WTC11 (cell line): ENCODE results near the gene MT1H. TPM values are rescaled to one million over a fixed set of nuclear protein-coding genes. Genes with fewer than 3 reads are reported as not detected.

Experiments
- ATAC-seq: fragments of 200-7000 bp; cut with Tn5 transposase; 2 replicates; pipeline ENCODE4 v1.10.0; 2021; ENCODE audit warnings: mild to moderate bottlenecking, moderate library complexity
- Bru-seq: library from RNA; stranded (reverse); fragments of 400-500 nt; gene quantifications from one replicate; lab custom pipeline; 2021; lab: Mats Ljungman, UMichigan
- CTCF ChIA-PET: fragments of 300-600 bp; sonication (Branson Sonifier 250); formaldehyde crosslinking; loops from one replicate; lab custom pipeline; 2021; ENCODE audit warnings: antibody characterized with exemption; lab: Charles Lee
- POLR2A ChIA-PET: fragments of 350-600 bp; sonication (Branson Sonifier 250); formaldehyde crosslinking; loops from one replicate; lab custom pipeline; 2021; ENCODE audit warnings: antibody characterized with exemption; lab: Charles Lee
- DNase-seq: peaks from one replicate; pipeline ENCODE4 v3.0.0; 2021; ENCODE audit warnings: low spot score
- H3K27ac Mint-ChIP-seq: 2 replicates; pipeline ENCODE4 v1.8.0; 2021; ENCODE audit warnings: mixed read lengths
- H3K27me3 Mint-ChIP-seq: 2 replicates; pipeline ENCODE4 v1.8.0; 2021; ENCODE audit warnings: low read depth, mild to moderate bottlenecking, moderate library complexity, mixed read lengths
- H3K36me3 Mint-ChIP-seq: 2 replicates; pipeline ENCODE4 v1.8.0; 2021; ENCODE audit warnings: mixed read lengths
- H3K4me1 Mint-ChIP-seq: 2 replicates; pipeline ENCODE4 v1.8.0; 2022; ENCODE audit warnings: mixed read lengths
- H3K4me3 Mint-ChIP-seq: 2 replicates; pipeline ENCODE4 v1.8.0; 2021; ENCODE audit warnings: mild to moderate bottlenecking, moderate library complexity, mixed read lengths
- H3K9me3 Mint-ChIP-seq: 2 replicates; pipeline ENCODE4 v1.8.0; 2021; ENCODE audit warnings: mixed read lengths
- FOXJ3 ChIP-seq: sonication (generic); formaldehyde crosslinking; IDR thresholded peaks from 2 replicates; pipeline ENCODE4 v1.9.0; 2021; ENCODE audit warnings: missing genetic modification reagents, mild to moderate bottlenecking, borderline replicate concordance
- MYBL2 ChIP-seq: sonication (generic); formaldehyde crosslinking; IDR thresholded peaks from 2 replicates; pipeline ENCODE4 v1.8.1; 2023; ENCODE audit warnings: mild to moderate bottlenecking, moderate library complexity, missing genetic modification reagents
- NFYB ChIP-seq: sonication (generic); formaldehyde crosslinking; conservative IDR thresholded peaks from 2 replicates; pipeline ENCODE4 v1.8.0; 2022; ENCODE audit warnings: low read depth, missing genetic modification reagents
- NR3C1 ChIP-seq: sonication (generic); formaldehyde crosslinking; conservative IDR thresholded peaks from 2 replicates; pipeline ENCODE4 v1.8.1; 2023; ENCODE audit warnings: low read depth, mild to moderate bottlenecking, missing genetic modification reagents
- TEAD4 ChIP-seq: sonication (generic); formaldehyde crosslinking; IDR thresholded peaks from 2 replicates; pipeline ENCODE4 v1.8.0; 2022; ENCODE audit warnings: mild to moderate bottlenecking, missing genetic modification reagents
- ZNF138 ChIP-seq: sonication (generic); formaldehyde crosslinking; conservative IDR thresholded peaks from 2 replicates; pipeline ENCODE4 v1.8.1; 2022; ENCODE audit warnings: mild to moderate bottlenecking, moderate library complexity, missing genetic modification reagents
- ZNF219 ChIP-seq: sonication (generic); formaldehyde crosslinking; IDR thresholded peaks from 2 replicates; pipeline ENCODE4 v1.8.0; 2023; ENCODE audit warnings: missing genetic modification reagents, mild to moderate bottlenecking, borderline replicate concordance
- long read RNA-seq, 3 experiments: library from RNA in 1 of 3; library from capped mRNA in 1 of 3; library from polyadenylated mRNA in 1 of 3; unstranded in 2 of 3; stranded (forward) in 1 of 3; transcript quantifications; one replicate each; pipeline ENCODE4 v2.0.0, GENCODE V29; 2021
- total RNA-seq: library from RNA; stranded (reverse); gene quantifications from 3 replicates; pipeline ENCODE4 v1.2.3, GENCODE V29; 2021
- TF ChIP-seq, protein P1 (sequence below): sonication (generic); formaldehyde crosslinking; IDR thresholded peaks from 2 replicates; pipeline ENCODE4 v1.8.0; 2023; ENCODE audit warnings: missing genetic modification reagents, mild to moderate bottlenecking, borderline replicate concordance
- TF ChIP-seq, protein P2 (sequence below): sonication (generic); formaldehyde crosslinking; IDR thresholded peaks from 2 replicates; pipeline ENCODE4 v1.8.1; 2022; ENCODE audit warnings: mild to moderate bottlenecking, missing genetic modification reagents, moderate library complexity, borderline replicate concordance
- TF ChIP-seq, protein P3 (sequence below): sonication (generic); formaldehyde crosslinking; IDR thresholded peaks from 2 replicates; pipeline ENCODE4 v1.8.0; 2023; ENCODE audit warnings: mild to moderate bottlenecking, missing genetic modification reagents
- TF ChIP-seq, protein P4 (sequence below): sonication (generic); formaldehyde crosslinking; IDR thresholded peaks from 2 replicates; pipeline ENCODE4 v1.8.0; 2022; ENCODE audit warnings: missing genetic modification reagents
- TF ChIP-seq, protein P5 (sequence below): fragments of 250-450 bp; sonication (Bioruptor Pico); conservative IDR thresholded peaks from 2 replicates; pipeline ENCODE4 v1.9.0; 2021; ENCODE audit warnings: mild to moderate bottlenecking
- TF ChIP-seq, protein P6 (sequence below): sonication (generic); formaldehyde crosslinking; IDR thresholded peaks from 2 replicates; pipeline ENCODE4 v1.8.1; 2023; ENCODE audit warnings: mild to moderate bottlenecking, missing genetic modification reagents, moderate library complexity
- TF ChIP-seq, protein P7 (sequence below): sonication (generic); formaldehyde crosslinking; IDR thresholded peaks from 2 replicates; pipeline ENCODE4 v1.8.0; 2022; ENCODE audit warnings: mild to moderate bottlenecking, missing genetic modification reagents
- TF ChIP-seq, protein P8 (sequence below): sonication (generic); formaldehyde crosslinking; IDR thresholded peaks from 2 replicates; pipeline ENCODE4 v1.8.0; 2022; ENCODE audit warnings: mild to moderate bottlenecking, missing genetic modification reagents

MT1H gene
- total RNA-seq (122 to 164 TPM (median 159 TPM) in 3 replicates), Bru-seq, nascent RNA (percentile 41 among the genes with signal in this experiment)
- long read RNA-seq, experiment 1, transcript MT1H-201 (3 exons, 397 nt), result major isoform, 33 of 36 reads
- long read RNA-seq, experiment 1, partial matches to known transcripts, result 0 of 36 reads
- long read RNA-seq, experiment 1, other reads (novel, unspliced or antisense), result 2 of 36 reads
- long read RNA-seq, experiment 2, transcript MT1H-201 (3 exons, 397 nt), result major isoform, 96 of 106 reads
- long read RNA-seq, experiment 2, partial matches to known transcripts, result 2 of 106 reads
- long read RNA-seq, experiment 2, other reads (novel, unspliced or antisense), result 7 of 106 reads
- long read RNA-seq, experiment 3, result 0 reads

DNA sequence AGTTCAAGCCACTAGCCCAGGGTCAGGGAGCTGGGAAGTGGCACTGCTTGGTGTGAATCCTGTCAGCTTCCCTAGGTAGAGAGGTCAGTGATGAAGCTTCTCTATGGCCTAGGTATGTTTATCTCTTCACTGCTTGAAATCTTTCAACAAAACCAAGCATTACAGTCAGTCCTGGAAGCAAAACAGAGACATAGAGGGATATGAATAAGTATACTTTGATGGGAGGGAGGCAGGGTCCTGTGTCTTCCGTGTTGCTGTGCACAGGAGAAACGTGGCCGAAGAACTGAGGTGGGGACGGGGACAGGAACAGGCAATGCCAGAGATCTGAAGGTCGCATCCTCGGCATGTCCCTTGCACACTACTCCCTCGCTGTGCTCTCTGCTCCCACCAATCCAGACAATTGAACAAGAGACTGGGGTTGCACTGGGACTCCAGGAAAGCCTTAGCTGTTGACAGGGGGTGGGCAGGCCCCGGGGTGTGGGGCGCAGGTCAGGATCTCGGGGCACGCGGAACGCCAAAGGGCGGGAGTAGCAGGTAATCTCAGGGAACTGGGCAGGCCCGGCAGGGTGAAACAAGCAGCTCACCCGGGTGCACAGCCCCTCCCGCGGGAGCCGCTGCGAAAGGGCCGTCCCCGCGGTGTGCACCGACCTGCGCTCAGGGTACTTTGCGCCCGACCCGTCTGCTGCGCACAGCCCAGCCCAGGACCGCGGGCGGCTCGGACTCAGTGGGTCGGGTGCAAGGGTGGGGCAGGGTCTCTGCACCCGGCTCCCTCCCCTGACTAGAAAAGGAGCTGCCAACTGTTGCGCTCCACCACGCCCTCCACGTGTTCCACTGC lies at the start of gene MT1H:
Gene MT1H, plus strand, starts transcription at position 810 of the 835 bp plus-strand sequence. CDS start 71 bp downstream, outside the sequence.
- H3K36me3 Mint-ChIP-seq, result no peaks in the 10 kb centered on the region
- ChIA-PET POLR2A (interaction anchor here (0.7 to 3.4 kb wide), 9 partner anchors 11 to 61 kb away, joined by 3 to 46 read pairs (median 6); partner anchors contain the start of genes MT1E, MT1F, MT1X and MT2A), CTCF (interaction anchor here (0.6 to 3.6 kb wide), 4 partner anchors 16 to 50 kb away, joined by 3 to 24 read pairs (median 4); no protein-coding TSS in a partner anchor)
- H3K4me3 Mint-ChIP-seq, result peak within 1 kb of the TSS; percentile 74
- no peaks in the 10 kb centered on the region for H3K9me3 Mint-ChIP-seq
- peak; percentile 29 for ATAC-seq
- peaks cover 45% of the 10 kb centered on the region for H3K4me1 Mint-ChIP-seq
- peaks cover 93% of the 10 kb centered on the region for H3K27me3 Mint-ChIP-seq
- H3K27ac Mint-ChIP-seq, result no peak within 1 kb of the TSS
- TF ChIP-seq TEAD4 (CRISPR knock-in tag) (no peak), NR3C1 (no peak), MYBL2 (CRISPR knock-in tag) (no peak), NFYB (no peak), ZNF219 (no peak), FOXJ3 (CRISPR knock-in tag) (no peak), ZNF138 (CRISPR knock-in tag) (no peak)
- TF ChIP-seq, protein P1, sequence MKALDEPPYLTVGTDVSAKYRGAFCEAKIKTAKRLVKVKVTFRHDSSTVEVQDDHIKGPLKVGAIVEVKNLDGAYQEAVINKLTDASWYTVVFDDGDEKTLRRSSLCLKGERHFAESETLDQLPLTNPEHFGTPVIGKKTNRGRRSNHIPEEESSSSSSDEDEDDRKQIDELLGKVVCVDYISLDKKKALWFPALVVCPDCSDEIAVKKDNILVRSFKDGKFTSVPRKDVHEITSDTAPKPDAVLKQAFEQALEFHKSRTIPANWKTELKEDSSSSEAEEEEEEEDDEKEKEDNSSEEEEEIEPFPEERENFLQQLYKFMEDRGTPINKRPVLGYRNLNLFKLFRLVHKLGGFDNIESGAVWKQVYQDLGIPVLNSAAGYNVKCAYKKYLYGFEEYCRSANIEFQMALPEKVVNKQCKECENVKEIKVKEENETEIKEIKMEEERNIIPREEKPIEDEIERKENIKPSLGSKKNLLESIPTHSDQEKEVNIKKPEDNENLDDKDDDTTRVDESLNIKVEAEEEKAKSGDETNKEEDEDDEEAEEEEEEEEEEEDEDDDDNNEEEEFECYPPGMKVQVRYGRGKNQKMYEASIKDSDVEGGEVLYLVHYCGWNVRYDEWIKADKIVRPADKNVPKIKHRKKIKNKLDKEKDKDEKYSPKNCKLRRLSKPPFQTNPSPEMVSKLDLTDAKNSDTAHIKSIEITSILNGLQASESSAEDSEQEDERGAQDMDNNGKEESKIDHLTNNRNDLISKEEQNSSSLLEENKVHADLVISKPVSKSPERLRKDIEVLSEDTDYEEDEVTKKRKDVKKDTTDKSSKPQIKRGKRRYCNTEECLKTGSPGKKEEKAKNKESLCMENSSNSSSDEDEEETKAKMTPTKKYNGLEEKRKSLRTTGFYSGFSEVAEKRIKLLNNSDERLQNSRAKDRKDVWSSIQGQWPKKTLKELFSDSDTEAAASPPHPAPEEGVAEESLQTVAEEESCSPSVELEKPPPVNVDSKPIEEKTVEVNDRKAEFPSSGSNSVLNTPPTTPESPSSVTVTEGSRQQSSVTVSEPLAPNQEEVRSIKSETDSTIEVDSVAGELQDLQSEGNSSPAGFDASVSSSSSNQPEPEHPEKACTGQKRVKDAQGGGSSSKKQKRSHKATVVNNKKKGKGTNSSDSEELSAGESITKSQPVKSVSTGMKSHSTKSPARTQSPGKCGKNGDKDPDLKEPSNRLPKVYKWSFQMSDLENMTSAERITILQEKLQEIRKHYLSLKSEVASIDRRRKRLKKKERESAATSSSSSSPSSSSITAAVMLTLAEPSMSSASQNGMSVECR (CRISPR knock-in tag), result 0 out of 2 replicates have a peak, but pooled peaks have one; percentile 38
- TF ChIP-seq, protein P2, sequence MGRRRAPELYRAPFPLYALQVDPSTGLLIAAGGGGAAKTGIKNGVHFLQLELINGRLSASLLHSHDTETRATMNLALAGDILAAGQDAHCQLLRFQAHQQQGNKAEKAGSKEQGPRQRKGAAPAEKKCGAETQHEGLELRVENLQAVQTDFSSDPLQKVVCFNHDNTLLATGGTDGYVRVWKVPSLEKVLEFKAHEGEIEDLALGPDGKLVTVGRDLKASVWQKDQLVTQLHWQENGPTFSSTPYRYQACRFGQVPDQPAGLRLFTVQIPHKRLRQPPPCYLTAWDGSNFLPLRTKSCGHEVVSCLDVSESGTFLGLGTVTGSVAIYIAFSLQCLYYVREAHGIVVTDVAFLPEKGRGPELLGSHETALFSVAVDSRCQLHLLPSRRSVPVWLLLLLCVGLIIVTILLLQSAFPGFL (CRISPR knock-in tag), result no peak
- TF ChIP-seq, protein P3, sequence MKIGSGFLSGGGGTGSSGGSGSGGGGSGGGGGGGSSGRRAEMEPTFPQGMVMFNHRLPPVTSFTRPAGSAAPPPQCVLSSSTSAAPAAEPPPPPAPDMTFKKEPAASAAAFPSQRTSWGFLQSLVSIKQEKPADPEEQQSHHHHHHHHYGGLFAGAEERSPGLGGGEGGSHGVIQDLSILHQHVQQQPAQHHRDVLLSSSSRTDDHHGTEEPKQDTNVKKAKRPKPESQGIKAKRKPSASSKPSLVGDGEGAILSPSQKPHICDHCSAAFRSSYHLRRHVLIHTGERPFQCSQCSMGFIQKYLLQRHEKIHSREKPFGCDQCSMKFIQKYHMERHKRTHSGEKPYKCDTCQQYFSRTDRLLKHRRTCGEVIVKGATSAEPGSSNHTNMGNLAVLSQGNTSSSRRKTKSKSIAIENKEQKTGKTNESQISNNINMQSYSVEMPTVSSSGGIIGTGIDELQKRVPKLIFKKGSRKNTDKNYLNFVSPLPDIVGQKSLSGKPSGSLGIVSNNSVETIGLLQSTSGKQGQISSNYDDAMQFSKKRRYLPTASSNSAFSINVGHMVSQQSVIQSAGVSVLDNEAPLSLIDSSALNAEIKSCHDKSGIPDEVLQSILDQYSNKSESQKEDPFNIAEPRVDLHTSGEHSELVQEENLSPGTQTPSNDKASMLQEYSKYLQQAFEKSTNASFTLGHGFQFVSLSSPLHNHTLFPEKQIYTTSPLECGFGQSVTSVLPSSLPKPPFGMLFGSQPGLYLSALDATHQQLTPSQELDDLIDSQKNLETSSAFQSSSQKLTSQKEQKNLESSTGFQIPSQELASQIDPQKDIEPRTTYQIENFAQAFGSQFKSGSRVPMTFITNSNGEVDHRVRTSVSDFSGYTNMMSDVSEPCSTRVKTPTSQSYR, result no peak
- TF ChIP-seq, protein P4, sequence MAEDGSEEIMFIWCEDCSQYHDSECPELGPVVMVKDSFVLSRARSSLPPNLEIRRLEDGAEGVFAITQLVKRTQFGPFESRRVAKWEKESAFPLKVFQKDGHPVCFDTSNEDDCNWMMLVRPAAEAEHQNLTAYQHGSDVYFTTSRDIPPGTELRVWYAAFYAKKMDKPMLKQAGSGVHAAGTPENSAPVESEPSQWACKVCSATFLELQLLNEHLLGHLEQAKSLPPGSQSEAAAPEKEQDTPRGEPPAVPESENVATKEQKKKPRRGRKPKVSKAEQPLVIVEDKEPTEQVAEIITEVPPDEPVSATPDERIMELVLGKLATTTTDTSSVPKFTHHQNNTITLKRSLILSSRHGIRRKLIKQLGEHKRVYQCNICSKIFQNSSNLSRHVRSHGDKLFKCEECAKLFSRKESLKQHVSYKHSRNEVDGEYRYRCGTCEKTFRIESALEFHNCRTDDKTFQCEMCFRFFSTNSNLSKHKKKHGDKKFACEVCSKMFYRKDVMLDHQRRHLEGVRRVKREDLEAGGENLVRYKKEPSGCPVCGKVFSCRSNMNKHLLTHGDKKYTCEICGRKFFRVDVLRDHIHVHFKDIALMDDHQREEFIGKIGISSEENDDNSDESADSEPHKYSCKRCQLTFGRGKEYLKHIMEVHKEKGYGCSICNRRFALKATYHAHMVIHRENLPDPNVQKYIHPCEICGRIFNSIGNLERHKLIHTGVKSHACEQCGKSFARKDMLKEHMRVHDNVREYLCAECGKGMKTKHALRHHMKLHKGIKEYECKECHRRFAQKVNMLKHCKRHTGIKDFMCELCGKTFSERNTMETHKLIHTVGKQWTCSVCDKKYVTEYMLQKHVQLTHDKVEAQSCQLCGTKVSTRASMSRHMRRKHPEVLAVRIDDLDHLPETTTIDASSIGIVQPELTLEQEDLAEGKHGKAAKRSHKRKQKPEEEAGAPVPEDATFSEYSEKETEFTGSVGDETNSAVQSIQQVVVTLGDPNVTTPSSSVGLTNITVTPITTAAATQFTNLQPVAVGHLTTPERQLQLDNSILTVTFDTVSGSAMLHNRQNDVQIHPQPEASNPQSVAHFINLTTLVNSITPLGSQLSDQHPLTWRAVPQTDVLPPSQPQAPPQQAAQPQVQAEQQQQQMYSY (CRISPR knock-in tag), result no peak
- TF ChIP-seq, protein P5, sequence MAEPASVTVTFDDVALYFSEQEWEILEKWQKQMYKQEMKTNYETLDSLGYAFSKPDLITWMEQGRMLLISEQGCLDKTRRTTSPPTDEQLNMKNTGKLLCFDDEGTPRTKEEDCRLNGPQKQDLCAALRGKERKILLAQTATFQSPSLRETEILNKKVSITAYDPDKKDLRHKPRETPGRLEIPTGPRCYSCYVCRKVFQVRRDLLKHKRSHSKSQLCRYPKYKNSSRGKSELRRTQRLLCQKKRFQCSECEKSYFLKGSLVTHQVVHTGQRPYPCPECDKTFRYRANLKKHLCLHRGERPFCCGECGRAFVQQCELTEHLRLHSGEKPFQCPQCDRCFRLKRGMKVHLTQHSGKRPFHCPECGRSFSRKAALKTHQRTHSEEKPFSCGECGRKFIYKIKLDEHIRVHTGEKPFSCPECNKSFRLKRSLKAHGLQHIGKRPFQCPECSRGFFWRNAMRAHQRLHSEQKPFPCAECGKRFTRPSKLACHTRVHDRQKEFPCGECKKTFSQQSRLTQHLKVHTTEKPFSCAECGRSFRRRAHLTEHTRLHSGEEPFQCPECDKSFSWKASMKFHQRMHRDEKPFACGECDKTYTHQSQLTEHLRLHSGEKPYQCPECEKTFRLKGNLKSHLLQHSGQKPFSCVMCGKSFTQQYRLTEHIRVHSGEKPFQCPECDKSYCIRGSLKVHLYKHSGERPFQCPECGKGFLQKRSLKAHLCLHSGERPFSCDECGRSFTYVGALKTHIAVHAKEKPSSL (CRISPR knock-in tag), result no peak
- TF ChIP-seq, protein P6, sequence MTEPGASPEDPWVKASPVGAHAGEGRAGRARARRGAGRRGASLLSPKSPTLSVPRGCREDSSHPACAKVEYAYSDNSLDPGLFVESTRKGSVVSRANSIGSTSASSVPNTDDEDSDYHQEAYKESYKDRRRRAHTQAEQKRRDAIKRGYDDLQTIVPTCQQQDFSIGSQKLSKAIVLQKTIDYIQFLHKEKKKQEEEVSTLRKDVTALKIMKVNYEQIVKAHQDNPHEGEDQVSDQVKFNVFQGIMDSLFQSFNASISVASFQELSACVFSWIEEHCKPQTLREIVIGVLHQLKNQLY (CRISPR knock-in tag), result no peak
- TF ChIP-seq, protein P7, sequence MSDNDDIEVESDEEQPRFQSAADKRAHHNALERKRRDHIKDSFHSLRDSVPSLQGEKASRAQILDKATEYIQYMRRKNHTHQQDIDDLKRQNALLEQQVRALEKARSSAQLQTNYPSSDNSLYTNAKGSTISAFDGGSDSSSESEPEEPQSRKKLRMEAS (CRISPR knock-in tag), result peak; percentile 70
- TF ChIP-seq, protein P8, sequence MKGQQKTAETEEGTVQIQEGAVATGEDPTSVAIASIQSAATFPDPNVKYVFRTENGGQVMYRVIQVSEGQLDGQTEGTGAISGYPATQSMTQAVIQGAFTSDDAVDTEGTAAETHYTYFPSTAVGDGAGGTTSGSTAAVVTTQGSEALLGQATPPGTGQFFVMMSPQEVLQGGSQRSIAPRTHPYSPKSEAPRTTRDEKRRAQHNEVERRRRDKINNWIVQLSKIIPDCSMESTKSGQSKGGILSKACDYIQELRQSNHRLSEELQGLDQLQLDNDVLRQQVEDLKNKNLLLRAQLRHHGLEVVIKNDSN (CRISPR knock-in tag), result peak; percentile 49; the same call in 1 of the 2 replicates
- peak; percentile 57 for DNase-seq
